HuH-7.5 (cell line): ENCODE measurements around the gene AFF1.

Experiments
- DNase-seq: peaks from one replicate; pipeline ENCODE4 v3.0.0; 2011; ENCODE audit warnings: low spot score

AFF1 gene

GRCh38 chr4:86934771-86935565 lies at the start of gene AFF1:
AFF1 (plus strand) TSS chr4:86935011; CDS start chr4:86948534, 13,523 bp downstream.
- DNase-seq, result peak; percentile 78

DNA sequence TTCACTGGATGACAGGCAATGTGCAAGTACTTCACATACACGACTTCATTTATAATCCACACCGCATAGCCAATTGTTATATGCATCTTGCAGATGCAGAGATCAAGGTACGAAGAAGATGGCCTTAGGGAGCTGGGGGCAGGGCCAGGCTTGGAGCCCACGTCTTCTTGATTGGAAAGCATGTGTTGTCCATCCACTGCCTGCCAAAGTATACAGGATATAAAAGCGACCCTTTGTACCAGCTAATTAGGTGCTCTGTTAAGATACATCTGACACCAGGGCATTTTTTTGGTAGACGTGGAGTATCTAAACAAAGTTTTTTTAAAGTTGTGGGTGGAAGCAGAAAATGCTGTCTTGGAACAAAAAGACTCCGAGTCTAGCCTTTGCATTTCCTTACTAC lies 44.0 kb upstream of the AFF1 start:
- DNase-seq, result no peak

GRCh38 chr4:86891762-86892635 lies 42.8 kb upstream of the AFF1 start, which contains the start of gene C4orf36:
C4orf36 (minus strand) TSS chr4:86892422; CDS start chr4:86891520, 902 bp downstream.
- DNase-seq, result peak; percentile 35

DNA sequence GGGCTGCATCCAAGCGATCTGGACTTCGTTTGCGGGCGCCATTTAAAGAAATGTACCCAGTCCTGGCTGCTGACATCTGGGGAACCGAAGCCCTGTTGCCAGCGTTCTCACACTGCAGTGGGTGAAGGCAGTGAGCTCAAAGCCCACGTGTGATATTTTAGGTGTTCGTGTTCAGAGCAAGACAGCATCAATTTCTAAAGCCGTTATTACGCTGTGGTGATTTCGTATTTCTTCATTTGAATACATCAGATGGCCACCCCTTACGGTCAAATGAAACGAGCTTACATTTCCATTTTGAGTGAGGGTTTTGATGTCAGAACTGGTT lies 42.2 kb upstream of the AFF1 start:
- no peak for DNase-seq

- DNase-seq, result no peak
Measured at GRCh38 chr4:86893136-86893535, 41.7 kb upstream of the AFF1 start.

GRCh38 chr4:86894455-86894854 lies 40.4 kb upstream of the AFF1 start:
- no peak for DNase-seq

DNA sequence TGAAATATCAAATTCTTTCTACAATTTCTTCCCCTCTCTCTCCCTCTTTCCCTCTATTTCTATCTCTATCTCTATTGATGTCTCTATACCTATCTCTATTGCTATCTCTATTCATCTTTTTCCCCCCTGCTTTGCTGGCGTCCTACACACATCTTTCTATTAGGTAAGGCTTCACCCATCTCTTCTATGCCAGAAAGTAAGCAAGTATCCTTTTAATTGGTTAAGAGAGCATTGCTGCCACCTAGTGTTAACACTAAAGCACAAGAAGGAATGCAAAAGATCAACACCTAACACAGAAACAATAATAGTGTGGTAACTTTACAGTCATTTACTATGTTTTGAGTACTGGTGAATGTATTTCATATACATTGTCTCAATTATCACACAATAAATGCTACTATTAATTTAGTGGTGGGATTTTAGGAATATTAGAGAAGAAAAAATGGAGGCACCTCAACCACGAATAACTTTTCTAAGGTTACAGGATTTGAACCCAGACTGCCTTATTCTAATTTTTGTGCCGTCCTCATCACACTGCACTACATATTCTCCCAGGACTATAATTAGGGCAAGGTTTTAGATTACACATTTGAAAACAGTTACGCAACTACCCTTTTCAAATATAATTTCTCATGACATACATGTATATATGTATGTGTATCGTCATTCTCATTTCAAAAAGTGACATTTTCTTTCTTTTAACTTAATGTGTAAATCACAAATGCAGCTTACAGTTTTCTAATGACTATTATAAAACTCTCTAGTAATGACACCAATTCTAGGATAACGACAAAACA lies 38.9 kb upstream of the AFF1 start:
- peak; percentile 46 for DNase-seq

GRCh38 chr4:86896596-86896995 lies 38.2 kb upstream of the AFF1 start:
- DNase-seq, result no peak

GRCh38 chr4:86898562-86898961 lies 36.2 kb upstream of the AFF1 start:
- no peak for DNase-seq

GRCh38 chr4:86901864-86902263 lies 32.9 kb upstream of the AFF1 start:
- DNase-seq, result no peak

DNA sequence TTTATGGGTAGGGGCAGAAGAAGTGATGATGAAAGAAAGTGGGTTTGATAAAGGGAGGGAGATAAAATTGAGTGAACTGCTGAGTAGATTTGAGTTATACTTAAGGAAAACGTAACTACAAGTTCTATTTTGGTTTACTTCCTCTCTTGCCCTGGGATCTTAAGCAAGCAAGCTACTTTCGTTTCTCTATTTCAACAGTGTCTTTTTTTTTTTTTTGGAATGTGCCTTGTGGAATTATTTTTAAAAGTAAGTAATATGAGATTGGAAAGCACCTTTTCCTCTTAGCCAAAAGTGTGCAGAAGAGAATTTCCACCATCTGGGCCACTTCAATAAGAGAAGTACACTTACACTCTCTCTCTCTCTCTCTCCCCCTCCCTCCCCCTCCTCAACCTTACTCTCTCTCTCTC lies 26.6 kb upstream of the AFF1 start:
- DNase-seq, result no peak

GRCh38 chr4:86909546-86910295 lies 25.1 kb upstream of the AFF1 start:
- no peak for DNase-seq

GRCh38 chr4:86910369-86910768 lies 24.4 kb upstream of the AFF1 start:
- no peak for DNase-seq

GRCh38 chr4:86910820-86911684 lies 23.8 kb upstream of the AFF1 start:
- DNase-seq, result no peak

DNA sequence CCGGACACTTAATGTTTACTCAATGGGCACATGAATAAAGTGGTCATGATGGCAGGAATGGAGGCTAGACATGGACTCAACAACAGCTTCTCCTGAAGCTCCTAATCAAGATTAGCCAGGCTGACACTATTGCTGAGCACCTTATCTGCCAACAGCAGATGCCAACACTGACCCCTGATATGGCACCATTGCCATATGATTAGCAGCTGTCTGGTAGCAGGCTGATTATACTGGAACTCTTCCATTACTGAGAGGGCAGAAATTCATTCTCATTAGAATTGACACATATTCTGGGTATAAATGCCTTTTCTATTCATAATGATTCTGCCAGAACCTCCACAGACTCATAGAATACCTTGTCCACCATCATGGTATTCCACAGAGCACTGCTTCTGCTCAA lies 18.4 kb upstream of the AFF1 start:
- no peak for DNase-seq

- DNase-seq, result no peak
Measured at GRCh38 chr4:86917212-86918039, 17.4 kb upstream of the AFF1 start.

DNA sequence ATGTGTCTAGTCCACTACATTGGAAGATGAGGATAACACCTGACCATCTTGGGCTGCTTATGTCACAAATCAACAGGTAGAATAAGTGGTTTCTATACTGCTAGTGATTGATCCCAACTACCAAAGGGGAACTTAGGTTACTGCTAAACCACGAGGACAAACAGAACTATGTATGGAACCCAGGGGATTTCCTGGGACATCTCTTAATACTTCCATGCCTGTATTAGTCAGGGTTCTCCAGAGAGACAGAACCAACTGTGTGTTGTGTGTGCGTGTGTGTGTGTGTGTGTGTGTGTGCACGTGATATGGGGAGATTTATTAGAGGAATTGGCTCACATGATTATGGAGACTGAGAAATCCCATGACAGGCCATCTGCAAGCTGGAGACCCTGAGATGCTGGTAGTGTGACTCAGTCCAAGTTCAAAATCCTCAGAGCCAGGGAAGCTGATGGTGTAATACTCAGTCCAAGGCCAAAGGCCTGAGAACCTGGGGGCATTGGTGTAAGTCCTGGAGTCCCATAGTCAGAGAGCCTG lies 16.2 kb upstream of the AFF1 start:
- no peak for DNase-seq

DNA sequence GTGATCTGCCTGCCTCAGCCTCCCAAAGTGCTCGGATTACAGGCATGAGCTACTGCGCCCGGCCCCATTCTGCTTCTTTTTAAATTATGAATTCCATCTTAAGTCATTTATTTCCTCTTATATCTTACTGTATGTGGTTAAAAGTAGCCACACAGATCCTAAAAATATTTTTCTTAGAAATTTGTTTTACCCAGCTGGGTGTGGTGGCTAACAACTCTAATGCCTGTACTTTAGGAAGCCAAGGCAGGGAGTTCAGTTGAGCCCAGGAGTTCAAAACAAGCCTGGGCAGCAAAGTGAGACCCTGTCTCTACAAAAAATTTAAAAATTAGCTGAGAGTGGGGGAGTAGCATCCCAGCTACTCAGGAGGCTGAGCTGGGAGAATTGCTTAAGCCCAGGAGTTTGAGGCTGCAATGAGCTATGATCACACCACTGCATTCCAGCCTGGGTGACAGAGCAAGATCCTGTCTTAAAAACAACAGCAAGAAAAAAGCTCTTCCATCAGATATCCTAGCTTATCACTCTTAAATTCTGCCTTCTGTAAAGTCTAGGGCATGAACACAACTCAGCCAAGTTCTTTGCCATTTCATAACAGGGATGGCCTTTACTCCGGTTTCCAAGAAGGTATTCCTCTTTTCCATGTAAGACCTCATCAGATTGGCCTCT lies 15.1 kb upstream of the AFF1 start:
- DNase-seq, result no peak
